Astrocyte (in vitro differentiated cells and primary cell): ENCODE data around the gene ARHGAP24.

Experiments used
- CTCF ChIP-seq: IDR thresholded peaks from 2 replicates; pipeline ENCODE4 v1.5.1; 2011; ENCODE audit warnings: low read depth, mild to moderate bottlenecking, inconsistent platforms, low read length, moderate library complexity; ENCODE audit not compliant: insufficient read depth
- EZH2 ChIP-seq: IDR thresholded peaks from 2 replicates; pipeline ENCODE4 v1.6.1; 2012; ENCODE audit warnings: mild to moderate bottlenecking, low read length, inconsistent platforms; ENCODE audit not compliant: insufficient read depth

GRCh38 chr4:85806334-85806733 lies 331.4 kb downstream of the ARHGAP24 start:
- TF ChIP-seq CTCF: no peak
- no peak for TF ChIP-seq EZH2
